ENCODE results near the gene OSBPL8. TPM values are rescaled to one million over a fixed set of nuclear protein-coding genes. Genes with fewer than 3 reads are reported as not detected.

Gene OSBPL8
- total and polyA plus RNA-seq, 2 experiments from 2014 or later: 78.0 to 124 TPM

DNA sequence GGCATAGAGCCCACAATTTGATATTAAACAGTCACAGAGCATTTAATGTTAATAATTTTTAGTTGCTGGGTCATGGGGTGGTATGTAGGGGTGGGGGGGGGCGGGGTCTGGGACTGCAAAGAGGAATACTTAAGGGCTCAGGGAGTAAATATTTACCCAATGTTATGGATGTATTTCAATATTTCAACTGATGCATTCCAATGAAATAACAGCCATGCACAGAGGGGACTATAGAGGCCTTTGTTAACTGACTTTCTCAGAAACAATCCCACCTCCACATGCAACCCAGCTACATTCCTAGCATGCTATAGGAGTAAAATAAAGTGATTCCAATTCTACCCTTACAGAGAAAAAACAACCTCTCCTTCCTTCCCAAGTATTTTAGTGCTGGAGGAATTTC is 203.5 kb downstream of the OSBPL8 start:
- no peaks in the 10 kb centered on the region for H3K9me3 Mint-ChIP-seq
- Histone ChIP-seq H3K79me2 (replicated peaks; ENCODE audit: insufficient read depth) (no peaks in the 10 kb centered on the region), H2AFZ (no peak overlapping the region), H3K36me3 (ENCODE audit: insufficient read depth) (no peaks in the 10 kb centered on the region), H4K20me1 (replicated peaks; ENCODE audit: insufficient read depth) (no peaks in the 10 kb centered on the region), H3K27me3 (ENCODE audit: insufficient read depth) (no peaks in the 10 kb centered on the region), H3K4me3 (no peak overlapping the region), H3F3A (replicated peaks; ENCODE audit: low read depth) (no peaks in the 10 kb centered on the region), H3K4me2 (no peak overlapping the region), H3K27ac (ENCODE audit: low read depth) (no peak overlapping the region), H3K9me2 (ENCODE audit: insufficient read depth) (no peaks in the 10 kb centered on the region; the same call in 1 of the 2 replicates), H3K4me1 (ENCODE audit: insufficient read depth) (no peaks in the 10 kb centered on the region)
- peak; percentile 29 for DNase-seq (ENCODE audit: low spot score)
- H3K36me3 Mint-ChIP-seq (ENCODE audit: low read depth): peaks cover 9% of the 10 kb centered on the region
- no peaks in the 10 kb centered on the region for H3K27me3 Mint-ChIP-seq (ENCODE audit: insufficient read depth, low read depth, poor library complexity)
- H3K4me3 Mint-ChIP-seq: no peak overlapping the region
- no peak for ATAC-seq
- H3K27ac Mint-ChIP-seq: no peak overlapping the region
- TF ChIP-seq ZNF114 (CRISPR knock-in tag; IDR thresholded peaks at IDR 0.05) (no peak), EZH2phosphoT487 (IDR thresholded peaks at IDR 0.05; ENCODE audit: unreplicated experiment) (no peak), CREB1 (CRISPR knock-in tag; IDR thresholded peaks at IDR 0.05; ENCODE audit: low read depth) (no peak), JUNB (IDR thresholded peaks at IDR 0.05; ENCODE audit: unreplicated experiment) (no peak), ETS1 (IDR thresholded peaks at IDR 0.05) (no peak), POLR2AphosphoS5 (IDR thresholded peaks at IDR 0.05; ENCODE audit: low read depth) (no peak), EZH2 (IDR thresholded peaks at IDR 0.05; ENCODE audit: low read depth, unreplicated experiment) (no peak), STAT1 (IDR thresholded peaks at IDR 0.05; ENCODE audit: unreplicated experiment) (no peak), ZNF331 (CRISPR knock-in tag; IDR thresholded peaks at IDR 0.05; ENCODE audit: low read depth) (no peak), NANOG (IDR thresholded peaks at IDR 0.05; ENCODE audit: borderline replicate concordance) (no peak)
- TF ChIP-seq, protein P1, sequence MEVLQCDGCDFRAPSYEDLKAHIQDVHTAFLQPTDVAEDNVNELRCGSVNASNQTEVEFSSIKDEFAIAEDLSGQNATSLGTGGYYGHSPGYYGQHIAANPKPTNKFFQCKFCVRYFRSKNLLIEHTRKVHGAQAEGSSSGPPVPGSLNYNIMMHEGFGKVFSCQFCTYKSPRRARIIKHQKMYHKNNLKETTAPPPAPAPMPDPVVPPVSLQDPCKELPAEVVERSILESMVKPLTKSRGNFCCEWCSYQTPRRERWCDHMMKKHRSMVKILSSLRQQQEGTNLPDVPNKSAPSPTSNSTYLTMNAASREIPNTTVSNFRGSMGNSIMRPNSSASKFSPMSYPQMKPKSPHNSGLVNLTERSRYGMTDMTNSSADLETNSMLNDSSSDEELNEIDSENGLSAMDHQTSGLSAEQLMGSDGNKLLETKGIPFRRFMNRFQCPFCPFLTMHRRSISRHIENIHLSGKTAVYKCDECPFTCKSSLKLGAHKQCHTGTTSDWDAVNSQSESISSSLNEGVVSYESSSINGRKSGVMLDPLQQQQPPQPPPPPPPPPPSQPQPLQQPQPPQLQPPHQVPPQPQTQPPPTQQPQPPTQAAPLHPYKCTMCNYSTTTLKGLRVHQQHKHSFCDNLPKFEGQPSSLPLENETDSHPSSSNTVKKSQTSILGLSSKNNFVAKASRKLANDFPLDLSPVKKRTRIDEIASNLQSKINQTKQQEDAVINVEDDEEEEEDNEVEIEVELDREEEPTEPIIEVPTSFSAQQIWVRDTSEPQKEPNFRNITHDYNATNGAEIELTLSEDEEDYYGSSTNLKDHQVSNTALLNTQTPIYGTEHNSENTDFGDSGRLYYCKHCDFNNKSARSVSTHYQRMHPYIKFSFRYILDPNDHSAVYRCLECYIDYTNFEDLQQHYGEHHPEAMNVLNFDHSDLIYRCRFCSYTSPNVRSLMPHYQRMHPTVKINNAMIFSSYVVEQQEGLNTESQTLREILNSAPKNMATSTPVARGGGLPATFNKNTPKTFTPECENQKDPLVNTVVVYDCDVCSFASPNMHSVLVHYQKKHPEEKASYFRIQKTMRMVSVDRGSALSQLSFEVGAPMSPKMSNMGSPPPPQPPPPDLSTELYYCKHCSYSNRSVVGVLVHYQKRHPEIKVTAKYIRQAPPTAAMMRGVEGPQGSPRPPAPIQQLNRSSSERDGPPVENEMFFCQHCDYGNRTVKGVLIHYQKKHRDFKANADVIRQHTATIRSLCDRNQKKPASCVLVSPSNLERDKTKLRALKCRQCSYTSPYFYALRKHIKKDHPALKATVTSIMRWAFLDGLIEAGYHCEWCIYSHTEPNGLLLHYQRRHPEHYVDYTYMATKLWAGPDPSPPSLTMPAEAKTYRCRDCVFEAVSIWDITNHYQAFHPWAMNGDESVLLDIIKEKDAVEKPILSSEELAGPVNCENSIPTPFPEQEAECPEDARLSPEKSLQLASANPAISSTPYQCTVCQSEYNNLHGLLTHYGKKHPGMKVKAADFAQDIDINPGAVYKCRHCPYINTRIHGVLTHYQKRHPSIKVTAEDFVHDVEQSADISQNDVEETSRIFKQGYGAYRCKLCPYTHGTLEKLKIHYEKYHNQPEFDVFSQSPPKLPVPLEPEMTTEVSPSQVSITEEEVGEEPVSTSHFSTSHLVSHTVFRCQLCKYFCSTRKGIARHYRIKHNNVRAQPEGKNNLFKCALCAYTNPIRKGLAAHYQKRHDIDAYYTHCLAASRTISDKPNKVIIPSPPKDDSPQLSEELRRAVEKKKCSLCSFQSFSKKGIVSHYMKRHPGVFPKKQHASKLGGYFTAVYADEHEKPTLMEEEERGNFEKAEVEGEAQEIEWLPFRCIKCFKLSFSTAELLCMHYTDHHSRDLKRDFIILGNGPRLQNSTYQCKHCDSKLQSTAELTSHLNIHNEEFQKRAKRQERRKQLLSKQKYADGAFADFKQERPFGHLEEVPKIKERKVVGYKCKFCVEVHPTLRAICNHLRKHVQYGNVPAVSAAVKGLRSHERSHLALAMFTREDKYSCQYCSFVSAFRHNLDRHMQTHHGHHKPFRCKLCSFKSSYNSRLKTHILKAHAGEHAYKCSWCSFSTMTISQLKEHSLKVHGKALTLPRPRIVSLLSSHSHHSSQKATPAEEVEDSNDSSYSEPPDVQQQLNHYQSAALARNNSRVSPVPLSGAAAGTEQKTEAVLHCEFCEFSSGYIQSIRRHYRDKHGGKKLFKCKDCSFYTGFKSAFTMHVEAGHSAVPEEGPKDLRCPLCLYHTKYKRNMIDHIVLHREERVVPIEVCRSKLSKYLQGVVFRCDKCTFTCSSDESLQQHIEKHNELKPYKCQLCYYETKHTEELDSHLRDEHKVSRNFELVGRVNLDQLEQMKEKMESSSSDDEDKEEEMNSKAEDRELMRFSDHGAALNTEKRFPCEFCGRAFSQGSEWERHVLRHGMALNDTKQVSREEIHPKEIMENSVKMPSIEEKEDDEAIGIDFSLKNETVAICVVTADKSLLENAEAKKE (CRISPR knock-in tag; IDR thresholded peaks at IDR 0.05): no peak
- TF ChIP-seq, protein P2, sequence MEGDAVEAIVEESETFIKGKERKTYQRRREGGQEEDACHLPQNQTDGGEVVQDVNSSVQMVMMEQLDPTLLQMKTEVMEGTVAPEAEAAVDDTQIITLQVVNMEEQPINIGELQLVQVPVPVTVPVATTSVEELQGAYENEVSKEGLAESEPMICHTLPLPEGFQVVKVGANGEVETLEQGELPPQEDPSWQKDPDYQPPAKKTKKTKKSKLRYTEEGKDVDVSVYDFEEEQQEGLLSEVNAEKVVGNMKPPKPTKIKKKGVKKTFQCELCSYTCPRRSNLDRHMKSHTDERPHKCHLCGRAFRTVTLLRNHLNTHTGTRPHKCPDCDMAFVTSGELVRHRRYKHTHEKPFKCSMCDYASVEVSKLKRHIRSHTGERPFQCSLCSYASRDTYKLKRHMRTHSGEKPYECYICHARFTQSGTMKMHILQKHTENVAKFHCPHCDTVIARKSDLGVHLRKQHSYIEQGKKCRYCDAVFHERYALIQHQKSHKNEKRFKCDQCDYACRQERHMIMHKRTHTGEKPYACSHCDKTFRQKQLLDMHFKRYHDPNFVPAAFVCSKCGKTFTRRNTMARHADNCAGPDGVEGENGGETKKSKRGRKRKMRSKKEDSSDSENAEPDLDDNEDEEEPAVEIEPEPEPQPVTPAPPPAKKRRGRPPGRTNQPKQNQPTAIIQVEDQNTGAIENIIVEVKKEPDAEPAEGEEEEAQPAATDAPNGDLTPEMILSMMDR (conservative IDR thresholded peaks at IDR 0.05; ENCODE audit: low read depth in 2 of 2): no peak
- TF ChIP-seq, protein P3, sequence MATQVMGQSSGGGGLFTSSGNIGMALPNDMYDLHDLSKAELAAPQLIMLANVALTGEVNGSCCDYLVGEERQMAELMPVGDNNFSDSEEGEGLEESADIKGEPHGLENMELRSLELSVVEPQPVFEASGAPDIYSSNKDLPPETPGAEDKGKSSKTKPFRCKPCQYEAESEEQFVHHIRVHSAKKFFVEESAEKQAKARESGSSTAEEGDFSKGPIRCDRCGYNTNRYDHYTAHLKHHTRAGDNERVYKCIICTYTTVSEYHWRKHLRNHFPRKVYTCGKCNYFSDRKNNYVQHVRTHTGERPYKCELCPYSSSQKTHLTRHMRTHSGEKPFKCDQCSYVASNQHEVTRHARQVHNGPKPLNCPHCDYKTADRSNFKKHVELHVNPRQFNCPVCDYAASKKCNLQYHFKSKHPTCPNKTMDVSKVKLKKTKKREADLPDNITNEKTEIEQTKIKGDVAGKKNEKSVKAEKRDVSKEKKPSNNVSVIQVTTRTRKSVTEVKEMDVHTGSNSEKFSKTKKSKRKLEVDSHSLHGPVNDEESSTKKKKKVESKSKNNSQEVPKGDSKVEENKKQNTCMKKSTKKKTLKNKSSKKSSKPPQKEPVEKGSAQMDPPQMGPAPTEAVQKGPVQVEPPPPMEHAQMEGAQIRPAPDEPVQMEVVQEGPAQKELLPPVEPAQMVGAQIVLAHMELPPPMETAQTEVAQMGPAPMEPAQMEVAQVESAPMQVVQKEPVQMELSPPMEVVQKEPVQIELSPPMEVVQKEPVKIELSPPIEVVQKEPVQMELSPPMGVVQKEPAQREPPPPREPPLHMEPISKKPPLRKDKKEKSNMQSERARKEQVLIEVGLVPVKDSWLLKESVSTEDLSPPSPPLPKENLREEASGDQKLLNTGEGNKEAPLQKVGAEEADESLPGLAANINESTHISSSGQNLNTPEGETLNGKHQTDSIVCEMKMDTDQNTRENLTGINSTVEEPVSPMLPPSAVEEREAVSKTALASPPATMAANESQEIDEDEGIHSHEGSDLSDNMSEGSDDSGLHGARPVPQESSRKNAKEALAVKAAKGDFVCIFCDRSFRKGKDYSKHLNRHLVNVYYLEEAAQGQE (IDR thresholded peaks at IDR 0.05; ENCODE audit: unreplicated experiment): no peak
- no peaks in the 10 kb centered on the region for H3K4me1 Mint-ChIP-seq

Data from GM23338 (cell line).